GM12892 (cell line): Measurements from ENCODE around the gene CACNA2D4.

Source experiments
- POLR2A ChIP-seq: IDR thresholded peaks from 2 replicates; pipeline ENCODE4 v1.6.1; 2011; ENCODE audit warnings: low read depth, low read length, control low read depth
- POLR2AphosphoS5 ChIP-seq: IDR thresholded peaks from 2 replicates; pipeline ENCODE4 v1.6.1; 2011; ENCODE audit warnings: low read depth, low read length, control low read depth
- TAF1 ChIP-seq: IDR thresholded peaks from 2 replicates; pipeline ENCODE4 v1.6.1; 2011; ENCODE audit warnings: low read depth, mild to moderate bottlenecking, control low read depth, low read length, borderline replicate concordance

DNA sequence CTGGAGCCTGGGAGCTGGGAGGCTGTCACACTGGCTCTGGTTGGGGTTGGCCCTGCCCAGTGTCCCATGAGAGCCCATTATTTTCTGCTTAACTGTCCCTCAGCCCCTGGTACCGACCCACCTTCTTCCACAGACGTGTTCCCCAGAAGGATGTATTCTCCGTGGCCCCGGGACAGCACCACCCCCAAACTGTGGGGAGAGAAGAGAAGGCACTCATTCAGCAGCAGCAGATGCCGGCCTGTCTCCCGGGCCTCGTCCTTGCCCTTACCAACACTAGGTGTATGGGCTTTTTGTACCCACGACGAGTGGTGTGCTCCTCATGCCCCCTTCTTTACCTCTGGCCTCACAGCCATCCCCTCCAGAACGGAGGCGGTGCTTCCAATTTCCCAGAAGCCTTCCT is 60.0 kb downstream of the CACNA2D4 start:
- TF ChIP-seq POLR2A, result no peak
- TF ChIP-seq TAF1, result no peak
- TF ChIP-seq POLR2AphosphoS5, result no peak
